Measurements from ENCODE around the gene AIRE.
"Not testable (repeated sequence)": the region's sequence is repeated elsewhere in the genome, so short reads cannot be mapped to it uniquely, and the experiment has no call there.

Gene AIRE

DNA sequence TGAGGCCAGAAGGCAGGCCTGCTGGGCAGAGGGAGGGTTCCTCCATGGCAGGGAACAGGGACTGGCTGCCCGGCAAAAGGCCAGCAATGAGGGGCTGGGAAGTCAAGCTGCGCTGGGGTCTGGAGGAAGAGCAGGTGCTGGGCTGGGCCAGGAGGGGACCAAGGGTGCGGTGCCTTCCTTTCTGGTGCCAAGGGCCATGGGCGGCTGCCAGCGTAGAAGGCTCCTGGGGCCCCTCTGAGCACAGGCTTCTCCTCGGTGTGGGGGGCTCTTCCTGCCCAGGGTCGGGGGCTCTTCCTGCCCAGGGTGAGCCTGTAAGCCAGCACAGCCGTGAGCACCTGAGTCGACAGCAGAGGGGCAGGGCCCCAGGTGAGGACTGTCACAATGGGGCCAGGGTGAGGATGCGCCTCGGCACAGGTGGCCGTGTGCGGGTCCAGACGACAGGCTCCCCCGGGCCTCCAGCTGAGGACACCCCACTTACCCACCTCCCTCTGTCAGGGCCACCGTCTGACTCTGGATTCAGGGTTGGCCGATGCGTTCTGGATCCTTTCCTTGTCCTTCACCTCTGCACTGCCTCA, 13.3 kb upstream of the AIRE start:
- DNase-seq (ENCODE audit: low read depth): no peak
- TF ChIP-seq CTCF (IDR thresholded peaks at IDR 0.05; ENCODE audit: insufficient read depth, low read depth, low read length, missing control alignments): no peak
- no peak overlapping the region for H3K4me3 ChIP-seq (ENCODE audit: low read depth, low read length)

DNA sequence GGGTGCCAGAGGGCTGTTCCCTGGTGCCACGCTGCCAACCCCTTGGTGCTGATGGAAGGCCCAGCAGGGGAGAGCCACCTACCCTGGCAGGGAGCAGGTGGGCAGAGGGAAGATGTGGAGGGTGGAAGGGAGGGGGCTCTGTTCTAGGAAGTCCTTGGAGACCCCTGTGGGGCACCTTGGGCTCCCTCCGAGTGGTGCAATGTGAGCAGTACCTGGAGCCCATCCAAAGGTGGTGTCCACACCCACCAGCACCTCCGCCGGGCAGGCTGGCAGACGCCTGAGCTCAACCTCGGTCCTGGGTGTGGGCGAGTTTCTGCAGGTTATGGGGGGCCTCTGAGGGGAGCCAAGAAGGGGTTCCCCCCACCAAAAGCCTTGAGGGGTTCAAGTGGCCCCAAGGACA, 12.6 kb upstream of the AIRE start:
- H3K4me3 ChIP-seq (ENCODE audit: low read depth, low read length): no peak overlapping the region
- TF ChIP-seq CTCF (IDR thresholded peaks at IDR 0.05; ENCODE audit: insufficient read depth, low read depth, low read length, missing control alignments): no peak
- DNase-seq (ENCODE audit: low read depth): no peak

DNA sequence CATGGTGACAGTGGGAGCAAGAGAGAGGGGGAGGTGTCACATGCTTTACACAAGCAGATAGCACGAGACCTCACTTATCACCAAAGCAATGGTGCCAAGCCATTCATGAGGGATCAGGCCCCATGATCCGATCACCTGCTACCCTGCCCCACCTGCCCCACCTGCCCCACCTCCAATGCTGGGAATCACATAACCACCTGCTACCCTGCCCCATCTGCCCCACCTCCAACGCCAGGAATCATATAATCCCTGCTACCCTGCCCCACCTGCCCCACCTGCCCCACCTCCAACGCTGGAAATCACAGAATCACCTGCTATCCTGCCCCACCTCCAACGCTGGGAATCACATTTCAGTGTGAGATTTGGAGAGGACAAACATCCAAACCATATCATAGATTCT, 10.6 kb upstream of the AIRE start:
- no peak for TF ChIP-seq CTCF (IDR thresholded peaks at IDR 0.05; ENCODE audit: insufficient read depth, low read depth, low read length, missing control alignments)
- no peak overlapping the region for H3K4me3 ChIP-seq (ENCODE audit: low read depth, low read length)
- DNase-seq (ENCODE audit: low read depth): no peak

DNA sequence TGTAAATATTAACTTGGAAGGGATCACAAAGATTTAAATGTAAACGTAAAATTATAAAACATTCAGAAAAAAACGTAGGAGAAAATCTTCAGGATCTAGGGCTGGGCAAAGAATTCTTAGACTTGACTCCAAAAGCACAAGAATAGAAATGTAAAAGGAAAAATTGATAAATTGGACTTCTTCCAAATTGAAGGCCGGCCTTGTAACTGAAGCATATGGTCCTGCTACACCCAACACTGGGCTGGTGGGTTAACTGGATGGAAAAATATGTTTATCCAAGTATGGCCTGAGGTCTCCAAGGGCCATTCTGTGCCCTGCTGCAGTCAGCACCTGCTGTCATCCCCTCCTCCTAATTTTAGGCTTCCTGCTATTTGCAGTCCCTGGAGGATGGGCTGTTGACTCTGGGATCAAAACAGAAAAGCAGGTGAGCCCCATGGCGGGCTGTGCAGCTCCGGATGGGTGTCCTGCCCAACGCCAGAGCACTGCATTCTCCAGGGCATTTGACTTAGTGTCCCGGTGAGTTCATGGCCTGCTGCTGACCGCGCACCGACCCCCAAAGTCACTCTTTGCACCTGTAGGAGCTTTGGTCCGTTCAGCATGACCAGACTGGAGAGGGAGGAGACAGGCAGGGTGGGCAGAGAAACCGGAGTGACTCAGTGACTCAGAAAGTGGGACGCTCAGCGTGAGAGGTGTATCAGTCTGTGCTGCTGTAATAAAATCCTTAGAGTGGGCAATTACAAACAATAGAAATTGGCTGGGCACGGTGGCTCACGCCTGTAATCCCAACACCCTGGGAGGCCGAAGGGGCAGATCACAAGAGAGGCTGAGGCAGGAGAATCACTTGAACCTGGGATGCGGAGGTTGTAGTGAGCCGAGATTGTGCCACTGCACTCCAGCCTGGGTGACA, 6.1 kb upstream of the AIRE start:
- H3K4me3 ChIP-seq (ENCODE audit: low read depth, low read length): no peak overlapping the region
- no peak for TF ChIP-seq CTCF (IDR thresholded peaks at IDR 0.05; ENCODE audit: insufficient read depth, low read depth, low read length, missing control alignments)
- DNase-seq (ENCODE audit: low read depth): no peak

DNA sequence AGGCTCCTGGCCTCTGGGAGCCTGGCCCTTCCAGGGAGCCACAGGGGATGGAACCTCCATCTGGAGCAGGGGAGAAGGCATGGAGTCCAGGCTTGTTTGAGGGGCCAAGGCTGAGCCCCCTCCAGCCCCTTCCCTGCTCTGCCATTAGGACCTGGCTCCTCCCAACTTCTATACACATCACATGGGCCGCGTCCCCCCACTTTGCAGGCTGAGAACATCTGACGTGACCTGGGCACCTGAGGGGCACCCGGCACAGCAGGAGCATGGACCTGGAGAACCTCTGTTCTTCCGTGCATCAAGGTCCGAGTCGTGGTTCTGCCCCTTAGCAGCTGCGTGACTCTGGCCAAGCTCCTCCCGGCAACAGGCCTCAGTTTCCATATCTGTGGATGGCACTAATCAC, 3.9 kb upstream of the AIRE start:
- TF ChIP-seq CTCF (IDR thresholded peaks at IDR 0.05; ENCODE audit: insufficient read depth, low read depth, low read length, missing control alignments): no peak
- DNase-seq (ENCODE audit: low read depth): no peak
- no peak overlapping the region for H3K4me3 ChIP-seq (ENCODE audit: low read depth, low read length)

DNA sequence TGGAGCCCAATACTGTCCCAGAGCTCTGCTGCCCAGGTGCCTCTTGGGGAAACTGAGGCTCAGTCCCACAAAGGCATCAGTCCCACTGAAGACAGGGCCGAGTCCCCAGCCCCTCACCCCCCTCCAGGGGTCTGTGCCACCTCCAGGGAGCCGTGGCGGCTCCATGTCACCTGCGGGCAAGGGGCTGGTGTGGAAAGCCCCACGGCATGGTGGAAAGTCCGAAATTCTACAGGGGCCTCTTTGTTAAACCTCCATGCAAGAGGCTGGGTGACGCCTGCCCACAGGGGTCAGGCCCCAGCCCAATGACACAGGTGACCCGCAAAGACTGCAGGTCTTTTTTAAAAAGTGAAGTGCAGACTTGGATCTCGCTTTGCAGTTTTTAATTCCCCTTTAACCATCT, 3.3 kb upstream of the AIRE start:
- no peak for DNase-seq (ENCODE audit: low read depth)
- no peak for TF ChIP-seq CTCF (IDR thresholded peaks at IDR 0.05; ENCODE audit: insufficient read depth, low read depth, low read length, missing control alignments)
- H3K4me3 ChIP-seq (ENCODE audit: low read depth, low read length): no peak overlapping the region

- not testable (repeated sequence) for DNase-seq (ENCODE audit: low read depth); H3K4me3 ChIP-seq (ENCODE audit: low read depth, low read length)
Measured at GRCh38 chr21:44283211-44283785, 2.4 kb upstream of the AIRE start.
